ENCODE measurements around the gene CCDC85C. TPM values are rescaled to one million over a fixed set of nuclear protein-coding genes. Genes with fewer than 3 reads are reported as not detected.

The CCDC85C gene
- total RNA-seq, 1 donor = 11.2 TPM

- DNase-seq (ENCODE audit: low read depth) = no peak
- TF ChIP-seq, protein P1, sequence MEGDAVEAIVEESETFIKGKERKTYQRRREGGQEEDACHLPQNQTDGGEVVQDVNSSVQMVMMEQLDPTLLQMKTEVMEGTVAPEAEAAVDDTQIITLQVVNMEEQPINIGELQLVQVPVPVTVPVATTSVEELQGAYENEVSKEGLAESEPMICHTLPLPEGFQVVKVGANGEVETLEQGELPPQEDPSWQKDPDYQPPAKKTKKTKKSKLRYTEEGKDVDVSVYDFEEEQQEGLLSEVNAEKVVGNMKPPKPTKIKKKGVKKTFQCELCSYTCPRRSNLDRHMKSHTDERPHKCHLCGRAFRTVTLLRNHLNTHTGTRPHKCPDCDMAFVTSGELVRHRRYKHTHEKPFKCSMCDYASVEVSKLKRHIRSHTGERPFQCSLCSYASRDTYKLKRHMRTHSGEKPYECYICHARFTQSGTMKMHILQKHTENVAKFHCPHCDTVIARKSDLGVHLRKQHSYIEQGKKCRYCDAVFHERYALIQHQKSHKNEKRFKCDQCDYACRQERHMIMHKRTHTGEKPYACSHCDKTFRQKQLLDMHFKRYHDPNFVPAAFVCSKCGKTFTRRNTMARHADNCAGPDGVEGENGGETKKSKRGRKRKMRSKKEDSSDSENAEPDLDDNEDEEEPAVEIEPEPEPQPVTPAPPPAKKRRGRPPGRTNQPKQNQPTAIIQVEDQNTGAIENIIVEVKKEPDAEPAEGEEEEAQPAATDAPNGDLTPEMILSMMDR (IDR thresholded peaks at IDR 0.05; ENCODE audit: insufficient read depth, low read depth, low read length) = no peak
- no peak overlapping the region for H3K4me3 ChIP-seq (ENCODE audit: low read depth, low read length)
These were observed 49.8 kb downstream of the CCDC85C start for GRCh38 chr14:99554184-99554583.

- TF ChIP-seq, protein P1 (IDR thresholded peaks at IDR 0.05; ENCODE audit: insufficient read depth, low read depth, low read length) = no peak
- no peak overlapping the region for H3K4me3 ChIP-seq (ENCODE audit: low read depth, low read length)
- DNase-seq (ENCODE audit: low read depth) = no peak
These were observed 51.3 kb downstream of the CCDC85C start for GRCh38 chr14:99552572-99553216.

- no peak for DNase-seq (ENCODE audit: low read depth)
- TF ChIP-seq, protein P1 (IDR thresholded peaks at IDR 0.05; ENCODE audit: insufficient read depth, low read depth, low read length) = no peak
- H3K4me3 ChIP-seq (ENCODE audit: low read depth, low read length) = no peak overlapping the region
These were observed 51.9 kb downstream of the CCDC85C start for GRCh38 chr14:99552021-99552553.

DNA sequence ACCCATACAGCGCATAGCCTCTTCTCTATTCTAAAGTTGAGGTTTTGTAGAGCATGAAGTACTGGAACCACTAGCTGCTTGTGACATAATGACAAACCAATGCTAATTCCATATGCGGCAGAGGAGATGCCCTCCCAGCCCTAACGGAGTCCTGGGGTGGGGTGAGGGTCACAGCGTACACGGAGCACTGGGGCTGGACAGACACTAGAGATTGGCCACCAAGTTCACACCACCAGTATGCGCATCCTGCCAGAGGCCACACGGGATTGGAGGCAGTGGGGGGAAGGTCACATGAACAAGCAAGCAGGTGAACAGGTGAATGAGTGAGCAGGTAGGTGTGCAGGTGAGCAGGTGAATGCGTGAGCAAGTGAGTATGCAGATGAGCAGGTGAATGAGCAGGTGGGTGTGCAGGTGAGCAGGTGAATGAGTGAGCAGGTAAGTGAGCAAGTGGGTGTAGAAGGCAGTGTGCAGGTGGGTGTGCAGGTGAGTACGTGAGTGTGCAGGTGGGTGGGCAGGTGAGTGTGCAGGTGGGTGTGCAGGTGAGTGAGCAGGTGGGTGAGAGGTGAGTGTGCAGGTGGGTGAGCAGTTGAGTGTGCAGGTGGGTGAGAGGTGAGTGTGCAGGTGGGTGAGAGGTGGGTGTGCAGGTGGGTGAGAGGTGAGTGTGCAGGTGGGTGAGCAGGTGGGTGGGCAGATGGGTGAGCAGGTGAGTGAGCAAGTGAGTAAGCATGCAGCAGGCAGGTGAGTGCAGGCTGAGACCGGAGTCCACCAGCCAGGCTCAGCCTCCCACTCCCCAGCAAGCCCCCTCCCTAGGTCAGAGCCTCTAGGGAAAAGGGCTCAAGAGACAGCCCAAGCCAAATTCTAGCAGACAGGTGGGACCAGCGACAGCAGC, 52.7 kb downstream of the CCDC85C start:
- H3K4me3 ChIP-seq (ENCODE audit: low read depth, low read length) = no peak overlapping the region
- no peak for DNase-seq (ENCODE audit: low read depth)
- TF ChIP-seq, protein P1 (IDR thresholded peaks at IDR 0.05; ENCODE audit: insufficient read depth, low read depth, low read length) = no peak

DNA sequence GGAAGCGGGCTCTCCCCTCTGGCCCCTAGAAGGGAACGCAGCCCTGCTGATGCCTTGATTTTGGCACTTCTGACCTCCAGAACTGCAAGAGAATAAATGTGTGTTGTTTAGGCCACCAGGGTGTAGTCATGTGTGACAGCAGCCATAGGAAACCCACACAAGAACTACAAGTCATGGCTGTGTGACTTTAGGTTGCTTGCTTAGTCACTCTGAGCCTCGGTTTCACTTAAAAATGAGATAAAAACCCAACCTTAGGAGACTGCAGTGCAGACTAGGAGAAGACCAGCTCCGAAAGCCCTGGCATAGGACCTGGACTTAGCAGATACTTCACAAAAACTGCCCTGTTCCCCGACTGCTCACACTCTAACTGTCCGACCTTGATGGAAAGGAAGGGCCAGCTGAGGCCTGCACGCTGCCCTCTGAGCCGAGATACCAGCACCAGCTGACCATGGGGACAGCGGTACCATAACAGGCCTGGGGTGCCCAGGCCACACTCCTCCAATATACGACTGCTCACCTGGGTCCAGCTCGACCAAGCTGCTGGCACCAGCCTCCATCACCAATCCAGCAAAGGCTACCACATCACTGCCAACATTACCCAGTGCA, 53.5 kb downstream of the CCDC85C start:
- TF ChIP-seq, protein P1 (IDR thresholded peaks at IDR 0.05; ENCODE audit: insufficient read depth, low read depth, low read length) = no peak
- no peak for DNase-seq (ENCODE audit: low read depth)
- no peak overlapping the region for H3K4me3 ChIP-seq (ENCODE audit: low read depth, low read length)

- TF ChIP-seq, protein P1 (IDR thresholded peaks at IDR 0.05; ENCODE audit: insufficient read depth, low read depth, low read length) = no peak
- DNase-seq (ENCODE audit: low read depth) = peak; percentile 35
- H3K4me3 ChIP-seq (ENCODE audit: low read depth, low read length) = no peak overlapping the region
These were observed 54.3 kb downstream of the CCDC85C start for GRCh38 chr14:99549684-99550083.
